Skin epidermis (tissue), 12 donors: ENCODE data around the gene BAG1.
A peak's percentile ranks its signal among the peaks of the same experiment; 100 is the strongest.

ENCODE experiments used
- H3K27ac ChIP-seq, 21 experiments: fragments of 200-600 bp; sonication (generic) in 11 of 21; one replicate each; pipeline ENCODE4 v1.5.0; 2020; ENCODE audit warnings: mild to moderate bottlenecking in 3 of 21, inconsistent platforms in 2 of 21, moderate library complexity in 2 of 21
- H3K4me3 ChIP-seq, 7 experiments: fragments of 200-600 bp; sonication (generic) in 2 of 7; one replicate each; pipeline ENCODE4 v1.5.0; 2020; ENCODE audit warnings: inconsistent platforms in 2 of 7, mild to moderate bottlenecking in 2 of 7, moderate library complexity in 1 of 7

Gene BAG1

DNA sequence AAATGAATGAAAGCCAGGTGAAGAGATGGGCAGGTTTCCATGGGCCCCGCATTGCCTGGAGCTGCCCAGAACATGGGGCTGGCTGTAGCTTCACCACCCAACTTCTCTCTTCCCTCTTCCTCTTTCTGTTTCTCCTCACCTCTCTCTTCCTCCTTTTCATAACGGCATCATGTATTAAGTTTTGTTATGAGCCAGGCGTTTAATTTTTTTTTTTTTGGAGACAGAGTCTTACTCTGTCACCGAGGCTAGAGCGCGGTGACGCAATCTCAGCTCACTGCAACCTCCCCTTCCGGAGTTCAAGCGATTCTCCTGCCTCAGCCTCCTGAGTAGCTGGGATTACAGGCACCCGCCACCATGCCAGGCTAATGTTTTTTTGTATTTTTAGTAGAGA, 37.5 kb downstream of the BAG1 start:
- Histone ChIP-seq H3K27ac (peak overlapping the region in 10 of 21 experiments; percentile 31 to 70 (median 51)), H3K4me3 (no peak overlapping the region)

DNA sequence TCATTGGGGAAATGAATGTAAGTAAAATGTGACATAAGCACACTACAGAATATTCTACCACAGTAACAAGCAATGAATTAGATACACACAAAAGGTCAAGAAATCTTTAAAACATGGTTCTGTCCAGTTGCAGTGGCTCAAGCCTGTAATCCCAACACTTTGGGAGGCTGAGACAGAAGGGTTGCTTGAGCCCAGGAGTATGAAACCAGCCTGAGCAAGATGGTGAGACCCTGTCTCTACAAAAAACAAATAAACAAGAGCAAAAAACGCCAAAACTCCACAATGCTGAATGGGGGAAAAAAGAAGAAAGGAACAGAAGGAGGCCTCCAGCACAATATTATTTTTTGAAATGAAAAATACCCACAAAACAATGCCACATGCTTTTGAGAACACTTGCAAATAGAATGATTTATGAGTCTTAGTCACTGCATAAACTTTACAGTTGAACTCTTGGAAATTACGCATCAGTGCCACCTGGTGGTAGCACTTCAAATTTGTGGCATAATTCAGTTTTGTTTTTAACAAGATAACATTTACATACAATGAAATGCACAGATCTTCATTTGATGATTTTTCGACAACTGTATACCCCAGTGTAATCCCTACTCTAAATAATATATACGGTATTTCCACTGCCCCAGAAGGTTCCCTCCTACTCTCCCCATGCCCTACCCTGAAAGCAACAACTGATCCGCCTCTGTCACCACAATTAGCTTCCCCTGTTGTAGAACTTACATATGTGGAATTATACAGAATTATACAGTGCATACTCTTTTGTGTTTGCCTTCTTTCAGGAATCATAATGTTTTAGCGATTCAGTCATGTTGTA, 39.0 kb downstream of the BAG1 start:
- peak overlapping the region in 9 of 21 experiments; percentile 8 to 67 (median 32) for H3K27ac ChIP-seq
- no peak overlapping the region for H3K4me3 ChIP-seq

DNA sequence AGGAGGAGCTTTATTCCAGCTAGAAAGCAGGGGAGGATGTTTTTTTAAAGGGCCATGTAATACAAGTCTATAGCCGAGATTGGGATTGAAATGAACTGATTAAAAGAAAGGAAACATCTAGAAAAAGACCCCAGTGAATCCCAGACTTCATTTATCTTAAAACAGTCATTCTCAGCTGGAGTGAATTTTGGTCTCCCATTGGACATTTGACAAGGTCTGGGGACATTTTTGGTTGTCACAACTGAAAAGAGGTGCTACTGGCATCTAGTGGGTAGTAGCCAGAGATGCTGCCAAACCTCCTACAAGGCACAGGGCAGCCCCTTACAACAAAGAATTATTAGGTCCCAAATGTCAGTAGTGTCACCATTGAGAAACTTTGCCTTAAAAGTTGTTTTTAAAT, 40.8 kb downstream of the BAG1 start:
- H3K4me3 ChIP-seq: no peak overlapping the region
- no peak overlapping the region for H3K27ac ChIP-seq

DNA sequence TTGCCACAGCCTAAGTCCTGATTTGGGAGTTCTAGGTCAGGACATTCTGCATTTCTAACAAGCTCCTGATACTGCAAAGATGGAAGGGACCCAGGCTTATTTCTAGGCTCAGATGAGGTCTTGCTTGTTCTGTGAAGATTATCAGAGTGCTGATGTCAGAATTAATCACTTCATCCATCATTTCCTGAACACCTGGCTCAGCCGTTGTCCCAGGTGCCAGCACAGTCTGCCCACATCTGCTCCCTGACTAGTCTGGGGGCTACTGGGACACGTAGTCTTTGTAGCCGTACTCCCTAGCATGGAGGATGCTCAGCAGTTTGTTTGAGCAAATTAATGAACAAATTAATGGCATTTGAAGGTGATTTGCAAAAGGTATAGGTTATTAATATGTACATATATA, 42.5 kb downstream of the BAG1 start:
- H3K27ac ChIP-seq: no peak overlapping the region
- no peak overlapping the region for H3K4me3 ChIP-seq

DNA sequence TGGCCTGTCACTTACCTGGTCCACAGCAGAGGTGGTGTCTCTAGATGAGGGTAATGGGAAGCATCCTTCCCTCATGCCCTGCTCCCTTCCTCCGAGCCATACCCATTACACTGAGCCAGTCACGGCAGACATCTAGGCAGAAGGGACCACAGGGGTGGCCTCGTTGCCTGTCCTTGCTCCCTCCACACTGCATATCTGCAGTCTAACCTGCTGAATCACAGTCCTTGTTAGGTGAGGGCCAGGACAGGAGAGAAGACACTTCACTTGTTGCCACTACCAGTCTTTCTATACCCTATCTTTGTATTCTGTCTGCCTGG, 43.0 kb downstream of the BAG1 start:
- Histone ChIP-seq H3K27ac (no peak overlapping the region), H3K4me3 (no peak overlapping the region)

DNA sequence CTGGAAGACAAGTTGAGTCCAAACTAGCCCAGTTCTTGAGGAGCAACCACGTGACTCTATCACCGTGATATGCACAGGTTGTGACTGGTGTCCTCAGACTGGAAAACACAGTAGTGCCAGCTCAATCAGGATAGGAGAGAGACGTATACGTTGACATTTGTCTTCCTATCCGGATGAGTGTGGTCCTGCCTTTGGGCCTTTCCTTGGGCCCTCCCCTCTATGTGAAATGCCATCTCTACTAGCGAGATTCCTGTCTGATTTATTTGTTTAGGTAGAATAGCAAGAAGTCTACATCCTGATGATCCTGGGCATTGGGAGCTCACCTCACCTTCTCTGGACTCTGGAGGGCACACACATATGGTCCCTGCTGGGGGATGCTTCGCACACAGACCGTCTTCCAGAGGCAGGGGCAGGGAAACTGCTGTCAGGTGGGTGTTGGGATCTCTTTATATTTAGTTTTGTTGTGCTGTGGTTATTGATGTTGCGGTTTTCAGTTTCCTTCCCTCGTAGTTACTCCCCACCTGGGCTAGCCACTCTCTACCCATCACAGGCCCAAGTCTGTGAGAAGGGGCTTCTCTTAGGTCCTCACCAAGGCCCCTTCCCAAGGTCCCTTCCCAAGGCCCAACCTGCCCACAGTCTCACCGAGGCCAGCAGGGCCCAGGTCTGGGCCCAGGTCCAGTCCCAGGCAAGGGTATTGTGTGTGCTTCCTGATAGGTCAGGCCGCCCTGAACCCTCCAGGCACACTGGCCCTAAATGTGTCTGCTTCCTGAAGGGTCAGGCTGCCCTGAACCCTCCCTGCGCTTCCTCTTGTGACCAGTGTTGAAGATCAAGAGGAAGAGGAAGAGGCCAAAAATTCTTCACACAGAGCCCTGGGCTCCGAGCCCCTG, 43.6 kb downstream of the BAG1 start:
- Histone ChIP-seq H3K27ac (no peak overlapping the region), H3K4me3 (no peak overlapping the region)

DNA sequence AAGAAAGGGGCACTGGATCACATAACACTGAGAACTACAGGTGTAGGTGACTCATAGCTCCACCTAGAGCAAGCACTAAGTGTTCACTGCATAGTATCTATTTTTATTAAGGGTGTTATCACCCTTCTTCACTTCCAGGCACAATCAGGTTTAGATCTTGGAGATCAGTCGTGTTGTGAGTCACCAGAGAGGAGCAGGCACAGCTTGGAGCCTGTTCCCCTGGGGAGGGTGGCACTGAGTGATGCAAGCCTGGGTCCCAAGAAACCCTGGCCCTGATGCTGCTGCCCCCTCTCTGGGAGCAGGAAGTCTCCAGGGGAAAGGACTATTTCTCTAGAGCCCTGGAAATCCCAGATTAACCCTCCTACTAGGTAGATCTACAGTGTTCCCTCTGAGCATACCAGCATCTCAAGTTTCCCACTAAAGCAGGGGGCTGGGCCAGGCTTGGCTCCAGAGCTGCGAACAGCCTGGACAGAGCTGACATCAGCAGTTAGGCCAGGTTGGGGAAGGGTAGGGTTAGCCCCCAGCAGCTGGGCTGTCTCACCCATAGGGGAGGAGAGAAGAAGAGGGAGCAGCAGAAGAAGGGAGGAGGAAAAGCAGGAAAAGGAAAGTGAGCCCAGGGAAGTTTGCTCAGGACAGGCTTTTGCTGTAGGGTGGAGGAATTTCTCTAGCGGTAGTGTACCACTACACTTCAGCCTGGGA, 52.7 kb downstream of the BAG1 start:
- no peak overlapping the region for H3K4me3 ChIP-seq
- no peak overlapping the region for H3K27ac ChIP-seq

DNA sequence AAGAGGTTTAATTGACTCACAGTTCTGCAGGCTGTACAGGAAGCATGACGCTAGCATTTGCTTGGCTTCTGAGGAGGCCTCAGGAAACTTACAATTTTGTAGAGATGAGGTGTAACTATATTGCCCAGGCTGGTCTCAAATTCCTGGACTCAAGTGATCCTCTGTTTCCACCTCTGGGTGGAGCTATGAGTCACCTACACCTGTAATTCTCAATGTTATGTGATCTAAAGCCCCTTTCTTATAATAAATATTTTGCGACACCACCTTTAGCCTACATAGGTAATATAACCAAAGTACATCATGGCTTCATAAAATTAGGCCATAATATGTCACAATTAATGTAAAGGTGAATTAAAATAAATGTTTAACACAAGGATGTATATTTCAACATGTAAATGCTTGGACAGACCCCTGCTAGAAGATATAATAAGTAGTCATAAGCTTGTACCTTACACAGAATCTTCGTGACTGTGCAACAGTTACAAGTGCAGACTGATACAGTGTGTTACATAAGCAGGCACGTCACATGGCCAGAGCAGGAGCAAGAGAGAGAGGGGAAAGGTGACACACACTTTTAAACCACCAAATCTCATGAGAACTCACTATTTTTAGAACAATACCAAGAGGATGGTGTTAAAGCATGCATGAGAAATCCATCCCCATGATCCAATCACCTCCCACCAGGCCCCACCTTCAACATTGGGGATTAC, 54.3 kb downstream of the BAG1 start:
- H3K4me3 ChIP-seq: no peak overlapping the region
- H3K27ac ChIP-seq: no peak overlapping the region

DNA sequence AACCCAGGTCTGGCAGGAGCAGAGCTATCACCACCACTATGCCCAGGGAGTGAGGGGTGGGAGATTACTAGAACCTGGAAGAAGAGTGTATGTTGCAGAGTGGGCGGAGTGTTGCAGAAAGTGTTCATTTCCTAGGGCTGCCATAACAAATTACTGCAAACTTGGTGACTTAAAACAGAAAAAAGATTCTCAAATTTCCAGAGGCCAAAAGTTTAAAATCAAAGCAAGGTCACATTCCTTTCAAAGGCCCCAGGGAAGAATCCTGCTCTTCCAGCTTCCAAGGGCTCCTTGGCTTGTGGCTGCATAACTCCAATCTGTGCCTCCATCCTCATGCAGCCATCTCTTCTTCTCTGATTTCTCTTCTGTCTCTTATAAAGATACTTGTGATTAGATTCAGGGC, 55.1 kb downstream of the BAG1 start:
- Histone ChIP-seq H3K4me3 (no peak overlapping the region), H3K27ac (no peak overlapping the region)

DNA sequence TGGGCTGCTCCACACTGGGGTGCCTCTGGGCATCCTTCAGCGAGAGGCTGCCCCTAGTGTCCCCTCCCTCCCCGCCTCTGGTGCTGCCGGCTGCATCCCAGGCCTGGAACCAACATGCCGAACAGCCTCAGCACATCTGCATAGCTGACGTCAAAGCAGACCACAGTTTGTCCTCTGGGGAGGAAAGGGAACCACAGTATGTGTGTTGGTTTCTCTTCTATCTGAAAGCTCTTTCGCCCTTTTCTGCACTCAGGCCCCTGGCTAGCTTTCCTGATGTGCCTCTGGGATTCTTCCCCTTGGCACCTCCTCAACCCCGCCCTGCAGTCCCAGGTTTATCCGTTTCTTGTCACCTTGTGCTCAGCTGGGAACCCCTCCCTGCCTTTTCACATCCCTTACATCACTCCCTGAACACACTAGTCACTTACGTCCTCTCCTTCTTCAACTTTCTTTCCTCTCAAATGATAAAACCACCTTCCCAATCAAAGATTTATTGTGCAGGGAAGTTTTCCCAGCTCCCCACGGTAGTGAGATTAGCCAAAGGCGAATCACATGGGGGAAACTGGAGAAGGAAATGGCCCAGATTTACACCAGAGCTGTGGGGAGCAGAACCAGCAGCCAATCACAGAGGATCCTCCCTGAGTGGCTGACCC, 61.8 kb downstream of the BAG1 start:
- Histone ChIP-seq H3K4me3 (no peak overlapping the region), H3K27ac (peak overlapping the region in 10 of 21 experiments; percentile 5 to 64 (median 28))
